HG02588 (cell line): ENCODE measurements around the gene SMS.

ENCODE experiments used
- ATAC-seq: cut with Tn5 transposase; IDR thresholded peaks from one replicate; pipeline ENCODE4 v1.9.1; 2021; ENCODE audit warnings: mild to moderate bottlenecking, moderate library complexity; ENCODE audit not compliant: unreplicated experiment

The SMS gene

GRCh38 chrX:22035236-22035635 lies 94.7 kb downstream of the SMS start:
- ATAC-seq: no peak

DNA sequence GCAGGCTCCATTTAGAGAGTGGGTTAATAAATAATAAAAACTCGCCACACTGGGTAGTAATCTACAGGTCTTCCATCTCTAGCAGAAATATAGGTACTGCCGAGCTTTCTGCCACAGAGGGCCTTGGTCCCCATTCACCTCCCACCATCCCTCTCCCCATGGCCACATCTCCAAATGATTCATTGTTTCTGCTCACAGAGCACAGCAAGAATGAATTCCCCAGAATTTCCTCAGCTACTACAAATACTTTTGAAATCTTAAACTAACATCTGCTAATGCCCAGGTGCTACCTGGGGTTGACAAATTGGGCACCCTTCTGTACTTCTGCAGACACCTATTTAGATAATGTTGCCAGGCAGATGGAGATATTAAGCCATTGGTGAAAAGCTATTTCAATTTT lies 96.7 kb downstream of the SMS start:
- no peak for ATAC-seq

GRCh38 chrX:22037911-22038537 lies 97.5 kb downstream of the SMS start:
- no peak for ATAC-seq

GRCh38 chrX:22039541-22039940 lies 99.0 kb downstream of the SMS start:
- no peak for ATAC-seq

GRCh38 chrX:22040184-22040583 lies 99.7 kb downstream of the SMS start:
- no peak for ATAC-seq

DNA sequence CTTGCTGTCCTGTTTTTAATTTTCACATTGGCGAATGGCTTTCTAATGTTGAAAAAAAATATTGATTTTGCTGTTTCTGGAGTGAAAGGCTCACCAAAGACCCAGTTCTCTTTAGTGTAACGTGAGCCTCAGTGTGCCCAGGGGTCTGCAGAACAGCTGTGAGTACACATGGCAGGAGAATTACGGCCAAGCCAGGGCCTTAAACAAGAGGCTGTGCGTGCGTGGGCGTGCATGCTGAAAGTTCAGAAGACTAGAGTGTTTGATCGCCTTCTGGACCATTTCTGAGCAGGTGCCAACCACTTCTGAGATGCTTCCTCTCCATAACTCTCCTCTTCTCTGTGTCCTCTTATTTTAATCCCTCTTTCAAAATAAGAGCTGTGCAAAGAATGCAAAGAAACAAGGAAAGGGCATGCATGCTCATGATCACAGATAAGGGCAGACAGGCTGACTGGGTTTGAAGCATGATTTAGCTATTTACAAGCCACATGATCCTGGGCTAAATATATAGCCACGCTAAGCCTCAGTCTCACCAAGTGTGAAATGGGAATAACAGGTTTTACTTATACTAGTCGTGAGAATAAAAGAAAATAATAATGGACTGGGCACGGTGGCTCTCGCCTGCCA lies 101.5 kb downstream of the SMS start:
- no peak for ATAC-seq

- no peak for ATAC-seq
These were observed 103.4 kb downstream of the SMS start for GRCh38 chrX:22043872-22044271.
